Naive thymus-derived CD8-positive, alpha-beta T cell (primary cell): ENCODE data around the gene FAM219B. TPM values are rescaled to one million over a fixed set of nuclear protein-coding genes. Genes with fewer than 3 reads are reported as not detected.
"Not testable (repeated sequence)": the region's sequence is repeated elsewhere in the genome, so short reads cannot be mapped to it uniquely, and the experiment has no call there.

ENCODE experiments used
- ATAC-seq, 2 donors: fragments of 150-1000 bp; cut with Tn5 transposase in 1 of 2; sonication (Bioruptor Pico), chemical (Tn5 transposase) in 1 of 2; 1 replicate in 1 of 2; 2 replicates in 1 of 2; pipeline ENCODE4 v1.10.0; 2021; ENCODE audit warnings: mild to moderate bottlenecking in 2 of 2, moderate library complexity in 2 of 2
- POLR2A ChIA-PET: fragments of 350-600 bp; sonication (Branson Sonifier 250); formaldehyde crosslinking; loops from one replicate; lab custom pipeline; 2021; ENCODE audit warnings: antibody characterized with exemption; lab: Charles Lee
- DNase-seq, 10 donors: peaks; one replicate each; pipeline versions ENCODE4 v3.0.0 to v3.0.0-alpha.2; 2020 to 2022
- H3K27ac Mint-ChIP-seq, 10 donors: one replicate each; pipeline ENCODE4 v1.8.0; 2020 to 2022; ENCODE audit warnings: mild to moderate bottlenecking in 10 of 10, mixed read lengths in 10 of 10, moderate library complexity in 4 of 10, inconsistent platforms in 1 of 10
- H3K27me3 Mint-ChIP-seq, 5 donors: one replicate each; pipeline ENCODE4 v1.8.0; 2021 to 2022; ENCODE audit warnings: mixed read lengths in 5 of 5
- H3K36me3 Mint-ChIP-seq, 3 donors: one replicate each; pipeline ENCODE4 v1.8.0; 2020 to 2022; ENCODE audit warnings: mixed read lengths in 3 of 3, mild to moderate bottlenecking in 2 of 3, inconsistent platforms in 1 of 3
- H3K4me1 Mint-ChIP-seq, 4 donors: one replicate each; pipeline ENCODE4 v1.8.0; 2021 to 2022; ENCODE audit warnings: mixed read lengths in 4 of 4
- H3K4me3 Mint-ChIP-seq, 10 donors: one replicate each; pipeline ENCODE4 v1.8.0; 2020 to 2022; ENCODE audit warnings: mild to moderate bottlenecking in 10 of 10, mixed read lengths in 10 of 10, moderate library complexity in 6 of 10, inconsistent platforms in 1 of 10
- H3K9me3 Mint-ChIP-seq, 9 donors: one replicate each; pipeline ENCODE4 v1.8.0; 2020 to 2022; ENCODE audit warnings: mixed read lengths in 9 of 9, mild to moderate bottlenecking in 3 of 9, inconsistent platforms in 1 of 9, moderate library complexity in 1 of 9
- polyA plus RNA-seq, 3 donors: library from polyadenylated mRNA; unstranded; fragments of 300-500 nt; fragmentation: Illumina TruSeq; gene quantifications; one replicate each; pipeline ENCODE4 v1.2.3, GENCODE V29; 2021
- total RNA-seq, 8 experiments: library from RNA in 2 of 8; stranded (reverse) in 2 of 8; gene quantifications; one replicate each; pipeline ENCODE4 v1.2.3 and lab custom pipeline; 2021 to 2026

FAM219B gene
- total RNA-seq (10 to 100 TPM; 80.2 to 91.5 TPM), polyA plus RNA-seq (10 to 100 TPM; 18.8 to 22.3 (median 20.7) TPM), total RNA-seq (lab: John Stamatoyannopoulos, UW) (37.4 to 101 (median 51.3) reads per million in 6 experiments)

- H3K27me3 Mint-ChIP-seq = no peaks in the 10 kb centered on the region
- POLR2A ChIA-PET = interaction anchor here (0.6 to 4.7 kb wide), 19 partner anchors 10 to 291 kb away, joined by 3 to 28 read pairs (median 3); partner anchors contain the start of genes CLK3, COX5A, MPI and RPP25
- peak; percentile 79 to 83 for ATAC-seq
- no peaks in the 10 kb centered on the region for H3K9me3 Mint-ChIP-seq
- peaks cover 24 to 46% (median 42%) of the 10 kb centered on the region in 4 donors for H3K4me1 Mint-ChIP-seq
- H3K27ac Mint-ChIP-seq = peak within 1 kb of the TSS; percentile 93 to 99 (median 97)
- peak within 1 kb of the TSS; percentile 94 to 99 (median 98) for H3K4me3 Mint-ChIP-seq
- H3K36me3 Mint-ChIP-seq = peaks cover 0 to 21% (median 3%) of the 10 kb centered on the region in 3 donors
- DNase-seq = peak; percentile 37 to 85 (median 66)
These were observed at the start of gene FAM219B for GRCh38 chr15:74906450-74907162. Gene FAM219B, minus strand, starts transcription at chr15:74906851. Its CDS starts 51 bp downstream, at chr15:74906800.

- Mint-ChIP-seq H3K27me3 (peaks cover 10 to 31% (median 26%) of the 10 kb centered on the region in 5 donors), H3K9me3 (no peaks in the 10 kb centered on the region), H3K36me3 (peaks cover 0 to 2% (median 0%) of the 10 kb centered on the region in 3 donors), H3K27ac (no peak overlapping the region), H3K4me1 (peaks cover 10 to 40% (median 33%) of the 10 kb centered on the region in 4 donors), H3K4me3 (peak overlapping the region; percentile 32 to 86 (median 50))
- DNase-seq (peak; percentile 28 to 71 (median 48)), ATAC-seq (peak; percentile 61 to 63)
- POLR2A ChIA-PET = interaction anchor here (0.7 to 1.7 kb wide), 4 partner anchors 18 to 339 kb away, joined by 3 to 10 read pairs (median 4); partner anchors contain the start of genes COX5A and PPCDC
These were observed 49.4 kb upstream of the FAM219B start for GRCh38 chr15:74955796-74956647.

- H3K4me3 Mint-ChIP-seq = peak overlapping the region; percentile 15 to 72 (median 50)
- ATAC-seq = no peak
- POLR2A ChIA-PET = interaction anchor here (1.2 to 1.5 kb wide), 2 partner anchors 16 to 17 kb away, joined by 3 read pairs; partner anchors contain the start of gene COX5A
- H3K36me3 Mint-ChIP-seq = peaks cover 0 to 2% (median 0%) of the 10 kb centered on the region in 3 donors
- no peaks in the 10 kb centered on the region for H3K9me3 Mint-ChIP-seq
- DNase-seq = no peak
- H3K27me3 Mint-ChIP-seq = peaks cover 10 to 30% (median 23%) of the 10 kb centered on the region in 5 donors
- H3K4me1 Mint-ChIP-seq = peaks cover 14 to 46% (median 35%) of the 10 kb centered on the region in 4 donors
- no peak overlapping the region for H3K27ac Mint-ChIP-seq
These were observed 48.4 kb upstream of the FAM219B start for GRCh38 chr15:74955017-74955416.

- POLR2A ChIA-PET = interaction anchor here (0.8 to 1.5 kb wide), 3 partner anchors 16 to 49 kb away, joined by 3 read pairs; partner anchors contain the start of gene COX5A
- H3K36me3 Mint-ChIP-seq = peaks cover 0 to 2% (median 0%) of the 10 kb centered on the region in 3 donors
These were observed 47.9 kb upstream of the FAM219B start for GRCh38 chr15:74954515-74954914.

GRCh38 chr15:74951006-74951405, 44.4 kb upstream of the FAM219B start:
- DNase-seq (no peak), ATAC-seq (no peak)
- Mint-ChIP-seq H3K27me3 (peaks cover 0 to 3% (median 0%) of the 10 kb centered on the region in 5 donors), H3K4me1 (peaks cover 5 to 20% (median 13%) of the 10 kb centered on the region in 4 donors), H3K9me3 (no peaks in the 10 kb centered on the region), H3K27ac (no peak overlapping the region), H3K4me3 (peak overlapping the region in 1 of 10 donors; percentile 47), H3K36me3 (no peaks in the 10 kb centered on the region)
- POLR2A ChIA-PET = interaction anchor here (0.6 to 2.0 kb wide), 6 partner anchors 13 to 428 kb away, joined by 3 to 10 read pairs (median 4); partner anchors contain the start of gene COX5A

More at GRCh38 chr15:74954515-74954914, 47.9 kb upstream of the FAM219B start:
- no peak overlapping the region for H3K27ac Mint-ChIP-seq
- H3K4me3 Mint-ChIP-seq = peak overlapping the region in 5 of 10 donors; percentile 39 to 71 (median 50)
- ATAC-seq = no peak
- no peaks in the 10 kb centered on the region for H3K9me3 Mint-ChIP-seq
- no peak for DNase-seq
- peaks cover 10 to 25% (median 18%) of the 10 kb centered on the region in 5 donors for H3K27me3 Mint-ChIP-seq
- peaks cover 13 to 45% (median 34%) of the 10 kb centered on the region in 4 donors for H3K4me1 Mint-ChIP-seq

- H3K27ac Mint-ChIP-seq = peak overlapping the region in 1 of 10 donors; percentile 4
- ATAC-seq (peak; percentile 88 to 96), DNase-seq (peak; percentile 57 to 88 (median 76))
- H3K4me3 Mint-ChIP-seq = no peak overlapping the region
- H3K4me1 Mint-ChIP-seq = peaks cover 5 to 13% (median 8%) of the 10 kb centered on the region in 4 donors
- POLR2A ChIA-PET = interaction anchor here (0.6 to 2.0 kb wide), 6 partner anchors 12 to 179 kb away, joined by 3 to 10 read pairs (median 4); partner anchors contain the start of gene COX5A
- no peaks in the 10 kb centered on the region for H3K27me3 Mint-ChIP-seq
- no peaks in the 10 kb centered on the region for H3K36me3 Mint-ChIP-seq
- H3K9me3 Mint-ChIP-seq = no peaks in the 10 kb centered on the region
These were observed 43.6 kb upstream of the FAM219B start for GRCh38 chr15:74950078-74950908.

GRCh38 chr15:74937590-74938371, 31.1 kb upstream of the FAM219B start, which contains the start of gene COX5A:
Gene COX5A, minus strand, starts transcription at chr15:74938073. Its CDS starts 59 bp downstream, at chr15:74938014.
- H3K27ac Mint-ChIP-seq = peak within 1 kb of the TSS; percentile 73 to 97 (median 94)
- ATAC-seq (peak; percentile 94 to 96), DNase-seq (peak; percentile 87 to 94 (median 90))
- no peaks in the 10 kb centered on the region for H3K27me3 Mint-ChIP-seq
- peaks cover 12 to 39% (median 28%) of the 10 kb centered on the region in 4 donors for H3K4me1 Mint-ChIP-seq
- POLR2A ChIA-PET = interaction anchor here (0.6 to 1.9 kb wide), 17 partner anchors 13 to 508 kb away, joined by 3 to 13 read pairs (median 4); partner anchors contain the start of genes FAM219B, RPP25 and ULK3
- H3K36me3 Mint-ChIP-seq = peaks cover 0 to 6% (median 0%) of the 10 kb centered on the region in 3 donors
- H3K4me3 Mint-ChIP-seq = peak within 1 kb of the TSS; percentile 85 to 96 (median 92)
- H3K9me3 Mint-ChIP-seq = no peaks in the 10 kb centered on the region

- POLR2A ChIA-PET = interaction anchor here (1.0 to 1.9 kb wide), 9 partner anchors 14 to 160 kb away, joined by 3 to 13 read pairs (median 6); partner anchors contain the start of genes FAM219B and RPP25
- peak overlapping the region; percentile 85 to 96 (median 92) for H3K4me3 Mint-ChIP-seq
- H3K36me3 Mint-ChIP-seq = peaks cover 0 to 9% (median 0%) of the 10 kb centered on the region in 3 donors
- H3K9me3 Mint-ChIP-seq = no peaks in the 10 kb centered on the region
- H3K27me3 Mint-ChIP-seq = no peaks in the 10 kb centered on the region
- peaks cover 12 to 42% (median 29%) of the 10 kb centered on the region in 4 donors for H3K4me1 Mint-ChIP-seq
- H3K27ac Mint-ChIP-seq = peak overlapping the region; percentile 65 to 93 (median 86)
- DNase-seq (no peak), ATAC-seq (no peak)
These were observed 30.6 kb upstream of the FAM219B start for GRCh38 chr15:74937272-74937589.

GRCh38 chr15:74935193-74935592, 28.5 kb upstream of the FAM219B start:
- not testable (repeated sequence) for H3K9me3 Mint-ChIP-seq, DNase-seq, ATAC-seq, H3K27me3 Mint-ChIP-seq
- POLR2A ChIA-PET = interaction anchor here (1.7 kb wide), 1 partner anchor 34 kb away, joined by 7 read pairs; no protein-coding TSS in a partner anchor
- H3K4me3 Mint-ChIP-seq = peak overlapping the region; percentile 8 to 75 (median 52)
- peaks cover 0 to 27% (median 0%) of the 10 kb centered on the region in 3 donors for H3K36me3 Mint-ChIP-seq
- peaks cover 12 to 49% (median 31%) of the 10 kb centered on the region in 4 donors for H3K4me1 Mint-ChIP-seq
- H3K27ac Mint-ChIP-seq = peak overlapping the region in 4 of 10 donors; percentile 7 to 82 (median 72)

- Mint-ChIP-seq H3K36me3 (peaks cover 0 to 42% (median 0%) of the 10 kb centered on the region in 3 donors), H3K4me1 (peaks cover 12 to 49% (median 30%) of the 10 kb centered on the region in 4 donors), H3K9me3 (no peaks in the 10 kb centered on the region), H3K27ac (peak overlapping the region in 7 of 10 donors; percentile 17 to 69 (median 35)), H3K27me3 (no peaks in the 10 kb centered on the region), H3K4me3 (peak overlapping the region in 1 of 10 donors; percentile 3)
- ATAC-seq = no peak
- POLR2A ChIA-PET = no interaction called here
- no peak for DNase-seq
These were observed 26.9 kb upstream of the FAM219B start for GRCh38 chr15:74933573-74933972.
